Activated naive CD8-positive, alpha-beta T cell treated with anti-CD3 and anti-CD28 coated beads, Interleukin-2, amount 50 U/mL, for 16 hours (primary cell): Measurements from ENCODE around the gene GPATCH11.

ENCODE experiments used
- DNase-seq: peaks from one replicate; pipeline ENCODE4 v3.0.0-alpha.2; 2020; ENCODE audit warnings: low read depth, low spot score

Gene GPATCH11

GRCh38 chr2:37083873-37084794, at the start of gene GPATCH11, which contains the start of gene HEATR5B:
GPATCH11 (plus strand) TSS chr2:37084518; CDS start chr2:37088382, 3,864 bp downstream.
HEATR5B (minus strand) TSS chr2:37084372; CDS start chr2:37083414, 958 bp downstream.
- peak; percentile 82 for DNase-seq

- no peak for DNase-seq
Measured at GRCh38 chr2:37037771-37038170, 46.5 kb upstream of the GPATCH11 start.

DNA sequence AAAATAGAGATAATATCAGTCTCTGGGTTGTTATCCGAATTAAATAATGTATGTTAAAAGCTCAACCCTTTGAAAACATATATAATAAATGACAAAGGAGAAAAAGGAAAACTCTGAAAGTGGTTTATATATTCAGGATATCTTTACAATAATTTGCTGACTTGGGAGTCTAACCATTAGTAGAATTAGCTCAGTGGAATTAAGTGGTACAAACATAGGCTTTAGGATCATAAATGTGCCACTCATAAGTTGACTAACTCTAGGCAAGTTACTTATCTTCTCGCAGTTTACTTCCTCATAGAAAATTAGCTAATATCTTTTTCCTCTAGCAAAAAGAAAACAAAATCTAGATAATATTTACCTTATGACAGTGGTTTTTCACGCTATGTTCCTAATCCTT, 44.7 kb upstream of the GPATCH11 start:
- no peak for DNase-seq

DNA sequence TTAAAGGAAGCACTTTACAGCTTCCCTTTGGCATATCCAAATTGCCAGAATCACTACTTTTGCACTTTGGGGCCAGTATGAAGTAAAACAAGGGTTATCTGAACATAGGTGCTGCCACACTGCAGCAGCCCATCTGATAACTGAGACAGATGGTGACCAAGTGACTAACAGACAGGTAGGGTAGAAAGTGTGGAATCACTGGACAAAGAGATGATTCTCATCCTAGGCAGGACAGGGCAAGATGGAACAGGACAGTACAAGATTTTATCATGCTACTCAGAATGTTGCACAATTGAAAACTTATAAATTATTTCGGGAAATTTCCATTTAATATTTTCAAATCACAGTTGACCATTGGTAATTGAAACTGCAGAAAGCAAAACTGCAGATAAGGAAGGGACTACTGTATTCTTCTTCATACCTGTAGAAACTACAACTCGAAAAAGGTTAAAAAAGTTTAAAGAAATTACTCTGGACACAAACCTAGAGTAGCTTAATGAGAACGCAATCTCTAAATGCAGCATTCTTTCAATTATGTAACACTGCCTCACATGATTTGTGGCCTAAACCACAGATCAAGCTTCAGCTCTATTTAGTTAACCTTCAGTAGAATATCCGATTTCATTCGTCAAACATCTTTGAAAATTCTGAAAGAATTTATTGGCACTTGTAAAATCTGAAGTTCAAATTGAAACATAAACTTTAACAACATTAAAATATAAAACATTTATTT, 31.6 kb upstream of the GPATCH11 start:
- no peak for DNase-seq

GRCh38 chr2:37059841-37060240, 24.5 kb upstream of the GPATCH11 start:
- no peak for DNase-seq

- DNase-seq: no peak
Measured at GRCh38 chr2:37060446-37060845, 23.9 kb upstream of the GPATCH11 start.

DNA sequence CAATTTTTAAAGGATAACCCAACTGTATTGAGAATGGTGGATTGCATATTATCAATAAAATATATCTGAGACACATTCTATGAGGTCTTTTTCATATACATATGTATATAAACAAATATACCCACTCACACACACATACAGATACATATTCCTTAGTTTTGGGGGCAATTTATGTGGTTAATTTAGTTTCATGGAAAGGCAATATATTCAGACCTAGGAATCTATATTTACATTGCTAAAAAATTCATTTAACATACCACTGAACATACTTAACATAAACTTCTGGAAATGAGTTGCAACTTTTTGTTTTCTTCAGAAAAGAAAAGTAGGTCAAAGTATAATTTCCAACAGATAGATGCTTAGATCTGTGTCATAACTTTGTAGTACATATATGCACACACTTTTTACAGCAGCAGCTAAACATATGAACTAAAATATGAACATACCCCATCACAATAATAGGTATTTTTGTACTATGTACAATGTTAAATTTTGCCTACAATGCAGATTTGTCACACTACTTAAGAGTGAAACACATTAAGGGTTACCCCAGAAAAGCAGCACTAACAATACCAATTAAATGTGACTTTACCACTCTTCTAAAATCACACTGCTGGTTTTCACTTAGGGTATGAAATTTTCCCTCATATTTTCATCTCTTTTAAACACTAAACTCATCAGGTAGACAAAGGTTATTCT, 23.2 kb upstream of the GPATCH11 start:
- no peak for DNase-seq

DNA sequence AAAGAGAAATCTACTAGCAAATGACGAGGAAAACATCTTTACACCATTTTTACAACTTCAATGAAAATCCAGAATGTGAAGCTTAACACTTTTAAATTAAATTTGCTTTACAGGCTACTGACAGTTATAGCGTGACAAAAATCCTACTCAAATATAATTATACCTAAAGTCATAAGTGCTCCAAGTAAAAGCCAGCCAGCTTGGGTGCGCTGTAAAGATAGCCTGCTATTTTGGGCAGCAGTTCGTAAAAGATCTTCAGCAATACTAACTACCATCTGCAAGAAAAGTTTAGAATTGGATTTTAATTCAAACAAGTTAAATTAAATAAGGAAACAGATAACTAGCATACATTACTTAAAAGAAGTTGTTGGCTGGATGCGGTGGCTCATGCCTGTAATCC, 22.5 kb upstream of the GPATCH11 start:
- no peak for DNase-seq

DNA sequence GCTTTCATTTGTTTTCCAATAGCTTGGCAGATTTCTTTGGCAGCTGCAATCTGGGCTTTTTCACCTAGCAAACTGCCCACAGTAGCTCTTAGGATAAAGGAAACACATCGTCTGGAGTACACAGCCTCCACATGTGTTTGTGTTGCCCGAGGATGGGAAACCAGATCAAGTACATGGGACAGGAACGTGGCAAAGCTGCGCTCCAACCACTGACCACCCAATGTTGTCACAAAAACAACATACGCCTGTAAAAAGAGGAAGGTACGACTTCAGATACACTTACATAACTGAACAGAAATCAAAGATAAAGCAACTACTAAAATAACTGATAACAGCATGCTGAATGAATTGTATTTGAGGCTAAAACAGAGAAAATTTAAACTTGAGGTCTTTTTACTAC, 15.6 kb upstream of the GPATCH11 start:
- DNase-seq: no peak

DNA sequence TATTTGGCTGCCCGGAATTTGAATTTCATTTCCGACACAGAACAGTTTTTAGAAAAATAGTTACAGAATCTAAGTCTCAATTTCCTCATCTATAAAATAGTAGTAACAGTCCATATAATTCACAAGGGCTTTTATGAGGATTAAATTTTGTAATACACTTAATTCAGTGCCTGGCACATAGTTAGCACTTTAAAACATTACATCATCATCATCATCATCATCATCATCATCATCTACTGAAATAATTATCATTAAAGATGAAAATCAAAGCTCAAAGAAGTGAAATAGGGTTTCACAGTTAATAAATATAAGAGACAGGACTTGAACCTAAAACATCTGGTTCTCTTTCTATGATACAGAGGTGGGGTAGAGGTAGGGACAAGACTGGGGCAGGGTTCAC, 13.4 kb upstream of the GPATCH11 start:
- DNase-seq: no peak

- DNase-seq: no peak
Measured at GRCh38 chr2:37080266-37080665, 4.1 kb upstream of the GPATCH11 start.

- no peak for DNase-seq
Measured at GRCh38 chr2:37080689-37081088, 3.6 kb upstream of the GPATCH11 start.

DNA sequence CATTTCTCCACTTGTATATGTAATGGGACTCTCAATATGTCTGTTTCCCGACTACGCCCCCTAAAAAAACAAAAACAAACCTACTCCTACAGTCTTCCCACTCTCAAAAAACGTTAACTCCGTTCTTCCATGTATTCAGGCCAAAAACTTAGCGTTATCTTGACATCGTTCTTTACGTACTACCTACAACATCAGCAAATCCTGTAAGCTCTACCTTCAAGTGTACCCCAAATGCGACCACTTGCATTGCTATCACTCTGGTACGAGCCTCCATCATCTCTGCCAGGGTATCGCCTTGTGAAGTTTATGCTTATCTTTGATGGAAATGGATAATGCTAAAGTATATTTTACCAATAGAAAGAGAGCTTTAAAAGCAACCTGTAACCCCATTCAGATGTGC, 479 bp downstream of the GPATCH11 start:
- no peak for DNase-seq

GRCh38 chr2:37085731-37086147, 1.4 kb downstream of the GPATCH11 start:
- no peak for DNase-seq

- no peak for DNase-seq
Measured at GRCh38 chr2:37090019-37090477, 5.7 kb downstream of the GPATCH11 start.

GRCh38 chr2:37091873-37092272, 7.6 kb downstream of the GPATCH11 start:
- DNase-seq: no peak

- no peak for DNase-seq
Measured at GRCh38 chr2:37096568-37096967, 12.2 kb downstream of the GPATCH11 start.

- DNase-seq: no peak
Measured at GRCh38 chr2:37098416-37099118, 14.2 kb downstream of the GPATCH11 start.

DNA sequence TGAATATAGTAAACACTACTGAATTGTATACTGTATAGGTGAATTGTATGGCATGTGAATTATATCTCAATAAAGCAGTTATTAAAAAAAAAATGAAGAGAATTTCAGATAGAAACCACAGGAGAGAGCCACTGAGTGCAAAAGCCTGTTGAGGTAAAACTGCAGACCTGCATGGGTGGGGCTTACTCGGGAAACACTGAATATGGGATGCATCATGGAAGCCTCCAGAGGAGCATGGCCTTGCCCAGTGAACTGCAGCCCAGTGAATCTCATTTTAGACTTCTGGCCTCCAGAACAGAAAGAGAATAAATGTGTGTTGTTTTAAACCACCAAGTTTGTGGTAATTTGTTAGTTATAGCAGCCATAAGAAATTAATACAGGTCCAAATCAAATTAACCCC, 15.7 kb downstream of the GPATCH11 start:
- DNase-seq: no peak

DNA sequence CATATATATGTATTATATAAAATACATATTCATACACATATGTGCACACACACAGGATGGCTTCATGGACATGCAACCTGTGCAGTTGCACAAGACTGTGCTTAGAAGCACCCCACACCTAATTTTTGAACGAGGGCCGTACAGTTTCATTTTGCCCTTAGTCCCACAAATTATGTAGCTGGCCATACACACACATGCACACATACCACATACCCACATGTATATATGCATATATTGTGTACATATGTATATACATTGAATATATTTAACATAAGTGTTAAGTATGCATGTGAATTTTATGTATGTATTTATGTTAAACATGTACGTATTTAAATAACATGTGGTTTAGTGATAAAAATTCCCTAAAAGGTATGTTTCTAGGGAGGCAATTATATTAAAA, 18.3 kb downstream of the GPATCH11 start:
- no peak for DNase-seq

DNA sequence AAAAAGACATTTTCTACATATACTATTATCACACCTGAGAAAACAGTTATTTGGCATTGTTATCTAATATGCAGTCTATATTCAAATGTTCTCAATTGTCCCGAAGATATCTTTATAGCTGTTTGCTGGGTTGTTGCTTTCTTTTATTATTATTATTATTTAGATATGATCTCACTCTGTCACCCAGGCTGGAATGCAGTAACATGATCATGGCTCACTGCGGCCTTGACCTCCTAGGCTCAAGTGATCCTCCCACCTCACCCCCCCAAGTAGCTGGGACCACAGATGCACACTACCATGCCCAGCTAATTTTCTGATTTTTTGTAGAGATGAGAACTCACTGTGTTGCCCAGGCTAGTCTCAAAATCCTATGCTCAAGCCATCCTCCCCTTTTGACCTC, 19.9 kb downstream of the GPATCH11 start:
- DNase-seq: no peak
